Brain microvascular endothelial cell (primary cell): ENCODE measurements around the gene TCEAL5.
"Not testable (repeated sequence)": the region's sequence is repeated elsewhere in the genome, so short reads cannot be mapped to it uniquely, and the experiment has no call there.

Experiments used
- DNase-seq: peaks from one replicate; pipeline ENCODE4 v3.0.0-alpha.2; 2020
- H3K27ac ChIP-seq: fragments of 250-450 bp; sonication (Bioruptor Pico); 2 replicates; pipeline ENCODE4 v1.5.1; 2020; ENCODE audit warnings: mild to moderate bottlenecking, moderate library complexity
- H3K27me3 ChIP-seq: fragments of 250-450 bp; sonication (Bioruptor Pico); replicated peaks from 2 replicates; pipeline ENCODE4 v1.5.1; 2020; ENCODE audit warnings: mild to moderate bottlenecking
- H3K36me3 ChIP-seq: fragments of 250-450 bp; sonication (Bioruptor Pico); replicated peaks from 2 replicates; pipeline ENCODE4 v1.5.1; 2020; ENCODE audit warnings: mild to moderate bottlenecking
- H3K4me3 ChIP-seq: 2 replicates; pipeline ENCODE4 v1.5.1; 2011; ENCODE audit warnings: low read depth, mild to moderate bottlenecking, control low read depth, low read length, moderate library complexity
- CTCF ChIP-seq: IDR thresholded peaks from 2 replicates; pipeline ENCODE4 v1.5.1; 2011; ENCODE audit warnings: low read depth, mild to moderate bottlenecking, moderate library complexity, low read length, control low read depth, inconsistent platforms; ENCODE audit errors: missing control alignments
- in situ Hi-C: cut with HindIII; loops from 2 replicates; pipeline ENCODE4 v1.10.0; 2017; ENCODE audit warnings: low sequenced_read_pairs, low pct_ligation_motif_present

TCEAL5 gene

GRCh38 chrX:103248553-103248952 is 28.0 kb downstream of the TCEAL5 start:
- in situ Hi-C loops = no loop called here
- Histone ChIP-seq H3K4me3 (no peak overlapping the region), H3K27me3 (no peaks in the 10 kb centered on the region), H3K27ac (no peak overlapping the region), H3K36me3 (no peaks in the 10 kb centered on the region)
- no peak for DNase-seq
- peak; percentile 40 for TF ChIP-seq CTCF

GRCh38 chrX:103240155-103240554 is 36.4 kb downstream of the TCEAL5 start:
- no peak for TF ChIP-seq CTCF
- DNase-seq = no peak
- Histone ChIP-seq H3K27ac (no peak overlapping the region), H3K36me3 (no peaks in the 10 kb centered on the region), H3K27me3 (no peaks in the 10 kb centered on the region), H3K4me3 (no peak overlapping the region)
- in situ Hi-C loops = no loop called here

GRCh38 chrX:103236296-103236695 is 40.3 kb downstream of the TCEAL5 start:
- no peak for TF ChIP-seq CTCF
- in situ Hi-C loops = no loop called here

GRCh38 chrX:103235608-103236007 is 40.9 kb downstream of the TCEAL5 start:
- H3K36me3 ChIP-seq, H3K4me3 ChIP-seq, H3K27ac ChIP-seq, in situ Hi-C loops, DNase-seq, H3K27me3 ChIP-seq: not testable (repeated sequence)

More at GRCh38 chrX:103236296-103236695, 40.3 kb downstream of the TCEAL5 start:
- Histone ChIP-seq H3K36me3 (no peaks in the 10 kb centered on the region), H3K27me3 (no peaks in the 10 kb centered on the region), H3K4me3 (no peak overlapping the region), H3K27ac (no peak overlapping the region)
- DNase-seq = no peak

- in situ Hi-C loops = no loop called here
- no peak for DNase-seq
- H3K4me3 ChIP-seq = no peak overlapping the region
- no peak for TF ChIP-seq CTCF
- H3K27me3 ChIP-seq = no peaks in the 10 kb centered on the region
- H3K27ac ChIP-seq = no peak overlapping the region
- H3K36me3 ChIP-seq = no peaks in the 10 kb centered on the region
These were observed 41.7 kb downstream of the TCEAL5 start for GRCh38 chrX:103234869-103235268.

GRCh38 chrX:103233263-103233662 is 43.3 kb downstream of the TCEAL5 start:
- no peaks in the 10 kb centered on the region for H3K27me3 ChIP-seq
- no peak overlapping the region for H3K27ac ChIP-seq
- in situ Hi-C loops = no loop called here
- DNase-seq = no peak
- no peak for TF ChIP-seq CTCF
- no peak overlapping the region for H3K4me3 ChIP-seq
- H3K36me3 ChIP-seq = no peaks in the 10 kb centered on the region

- H3K36me3 ChIP-seq, H3K27ac ChIP-seq, H3K4me3 ChIP-seq, in situ Hi-C loops, DNase-seq, H3K27me3 ChIP-seq: not testable (repeated sequence)
These were observed 50.6 kb downstream of the TCEAL5 start for GRCh38 chrX:103225918-103226317.
